Osteocyte (in vitro differentiated cells): ENCODE measurements around the gene LINC01488. TPM values are rescaled to one million over a fixed set of nuclear protein-coding genes. Genes with fewer than 3 reads are reported as not detected.

ENCODE experiments used
- DNase-seq: peaks from one replicate; pipeline ENCODE4 v3.0.0; 2021; ENCODE audit warnings: mixed read lengths; ENCODE audit not compliant: unreplicated experiment; ENCODE audit errors: extremely low spot score
- H3K27ac Mint-ChIP-seq: one replicate; pipeline ENCODE4 v1.8.0; 2021; ENCODE audit warnings: mild to moderate bottlenecking, mixed read lengths; ENCODE audit not compliant: unreplicated experiment
- H3K27me3 Mint-ChIP-seq: one replicate; pipeline ENCODE4 v1.8.0; 2021; ENCODE audit warnings: mixed read lengths; ENCODE audit not compliant: unreplicated experiment
- H3K36me3 Mint-ChIP-seq: one replicate; pipeline ENCODE4 v1.8.0; 2021; ENCODE audit warnings: mixed read lengths; ENCODE audit not compliant: unreplicated experiment
- H3K4me1 Mint-ChIP-seq: one replicate; pipeline ENCODE4 v1.8.0; 2021; ENCODE audit warnings: mixed read lengths; ENCODE audit not compliant: unreplicated experiment
- H3K4me3 Mint-ChIP-seq: one replicate; pipeline ENCODE4 v1.8.0; 2021; ENCODE audit warnings: mild to moderate bottlenecking, moderate library complexity, mixed read lengths; ENCODE audit not compliant: unreplicated experiment
- H3K9me3 Mint-ChIP-seq: one replicate; pipeline ENCODE4 v1.8.0; 2021; ENCODE audit warnings: mixed read lengths; ENCODE audit not compliant: unreplicated experiment
- total RNA-seq: library from RNA; stranded (reverse); gene quantifications from 2 replicates; pipeline ENCODE4 v1.2.1, GENCODE V29; 2021
- TF ChIP-seq, protein P1 (sequence below): fragments of 200-600 bp; sonication (generic); IDR thresholded peaks from 2 replicates; pipeline ENCODE4 v1.5.0; 2021; ENCODE audit warnings: antibody characterized with exemption, mild to moderate bottlenecking, moderate library complexity

The LINC01488 gene
- total RNA-seq, 1 donor from 2014 or later, result not detected

DNA sequence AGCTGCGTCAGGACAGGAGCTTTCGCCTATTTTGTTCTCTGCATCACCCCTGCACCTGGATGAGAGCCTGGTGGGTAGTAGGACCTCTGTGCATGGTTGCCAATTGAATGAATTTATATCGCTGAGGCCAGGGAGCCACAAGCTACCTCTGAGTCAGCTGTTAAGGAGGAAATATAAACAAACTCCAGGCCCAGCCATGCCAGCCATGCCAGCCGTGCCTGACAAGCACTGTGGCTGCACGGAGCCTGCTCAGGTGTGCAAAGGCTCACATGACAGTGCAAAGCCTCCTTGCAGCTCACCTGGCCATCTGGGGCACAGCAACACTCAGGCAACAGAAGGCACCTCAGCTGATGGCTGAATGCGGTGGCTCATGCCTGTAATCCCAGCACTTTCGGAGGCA, 33.7 kb upstream of the LINC01488 start:
- Mint-ChIP-seq H3K27ac (no peak overlapping the region), H3K4me3 (no peak overlapping the region), H3K36me3 (no peaks in the 10 kb centered on the region), H3K27me3 (no peaks in the 10 kb centered on the region), H3K9me3 (no peaks in the 10 kb centered on the region), H3K4me1 (peaks cover 48% of the 10 kb centered on the region)
- no peak for DNase-seq
- TF ChIP-seq, protein P1, sequence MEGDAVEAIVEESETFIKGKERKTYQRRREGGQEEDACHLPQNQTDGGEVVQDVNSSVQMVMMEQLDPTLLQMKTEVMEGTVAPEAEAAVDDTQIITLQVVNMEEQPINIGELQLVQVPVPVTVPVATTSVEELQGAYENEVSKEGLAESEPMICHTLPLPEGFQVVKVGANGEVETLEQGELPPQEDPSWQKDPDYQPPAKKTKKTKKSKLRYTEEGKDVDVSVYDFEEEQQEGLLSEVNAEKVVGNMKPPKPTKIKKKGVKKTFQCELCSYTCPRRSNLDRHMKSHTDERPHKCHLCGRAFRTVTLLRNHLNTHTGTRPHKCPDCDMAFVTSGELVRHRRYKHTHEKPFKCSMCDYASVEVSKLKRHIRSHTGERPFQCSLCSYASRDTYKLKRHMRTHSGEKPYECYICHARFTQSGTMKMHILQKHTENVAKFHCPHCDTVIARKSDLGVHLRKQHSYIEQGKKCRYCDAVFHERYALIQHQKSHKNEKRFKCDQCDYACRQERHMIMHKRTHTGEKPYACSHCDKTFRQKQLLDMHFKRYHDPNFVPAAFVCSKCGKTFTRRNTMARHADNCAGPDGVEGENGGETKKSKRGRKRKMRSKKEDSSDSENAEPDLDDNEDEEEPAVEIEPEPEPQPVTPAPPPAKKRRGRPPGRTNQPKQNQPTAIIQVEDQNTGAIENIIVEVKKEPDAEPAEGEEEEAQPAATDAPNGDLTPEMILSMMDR, result no peak

- no peak overlapping the region for H3K27ac Mint-ChIP-seq
- no peak for DNase-seq
These were observed 32.8 kb upstream of the LINC01488 start for GRCh38 chr11:69448471-69449284.

DNA sequence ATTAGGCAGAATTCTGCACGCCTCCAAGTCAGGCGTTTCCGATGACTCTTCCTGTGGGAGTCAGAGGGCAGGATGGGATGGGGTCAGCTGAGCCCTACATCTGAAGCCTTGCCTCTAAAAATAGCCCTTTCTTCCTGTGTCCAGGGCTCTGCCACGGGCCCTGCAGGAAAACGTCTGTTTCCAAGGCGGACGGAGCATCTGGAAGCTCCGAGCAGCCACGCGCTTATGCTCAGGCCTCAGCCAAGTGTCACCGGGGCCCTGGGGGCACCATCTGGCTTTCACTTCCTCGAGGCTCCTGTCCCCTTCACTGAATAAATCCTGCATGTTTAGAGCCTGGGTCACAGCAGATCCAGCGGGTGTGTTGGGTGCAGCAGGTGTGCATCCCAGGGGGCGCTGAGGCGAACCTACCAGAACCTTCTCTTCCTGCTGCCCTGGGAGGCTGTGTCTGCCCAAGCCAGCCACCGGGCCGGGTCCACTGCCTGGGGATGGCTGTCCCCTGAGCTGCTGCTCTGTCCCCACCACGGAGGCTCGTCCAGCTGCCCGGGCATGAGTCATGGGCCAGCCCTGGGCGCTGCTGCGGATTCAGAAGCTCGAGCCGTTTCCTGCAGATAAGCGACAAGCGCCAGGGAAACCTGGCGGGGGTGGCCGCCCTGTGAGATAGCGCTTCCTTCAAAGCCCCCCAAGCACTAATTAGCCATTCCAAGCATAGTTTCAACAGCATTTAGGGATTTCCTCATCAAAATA, 32.0 kb upstream of the LINC01488 start:
- H3K27me3 Mint-ChIP-seq, result no peaks in the 10 kb centered on the region
- H3K4me3 Mint-ChIP-seq, result no peak overlapping the region
- no peak overlapping the region for H3K27ac Mint-ChIP-seq
- TF ChIP-seq, protein P1, result no peak
- peaks cover 34% of the 10 kb centered on the region for H3K4me1 Mint-ChIP-seq
- no peaks in the 10 kb centered on the region for H3K36me3 Mint-ChIP-seq
- no peaks in the 10 kb centered on the region for H3K9me3 Mint-ChIP-seq
- no peak for DNase-seq

More at GRCh38 chr11:69448471-69449284, 32.8 kb upstream of the LINC01488 start:
- peaks cover 42% of the 10 kb centered on the region for H3K4me1 Mint-ChIP-seq
- H3K4me3 Mint-ChIP-seq, result no peak overlapping the region
- TF ChIP-seq, protein P1, result no peak
- no peaks in the 10 kb centered on the region for H3K36me3 Mint-ChIP-seq
- H3K9me3 Mint-ChIP-seq, result no peaks in the 10 kb centered on the region
- H3K27me3 Mint-ChIP-seq, result no peaks in the 10 kb centered on the region

- Mint-ChIP-seq H3K27ac (no peak overlapping the region), H3K4me3 (no peak overlapping the region), H3K4me1 (peaks cover 29% of the 10 kb centered on the region), H3K9me3 (no peaks in the 10 kb centered on the region), H3K36me3 (no peaks in the 10 kb centered on the region), H3K27me3 (no peaks in the 10 kb centered on the region)
- DNase-seq, result no peak
- TF ChIP-seq, protein P1, result no peak
These were observed 31.2 kb upstream of the LINC01488 start for GRCh38 chr11:69450064-69450856.
